ENCODE results near the gene PLEKHA1. TPM values are rescaled to one million over a fixed set of nuclear protein-coding genes. Genes with fewer than 3 reads are reported as not detected.

The PLEKHA1 gene
- total RNA-seq, 1 donor from 2014 or later = 38.2 TPM

DNA sequence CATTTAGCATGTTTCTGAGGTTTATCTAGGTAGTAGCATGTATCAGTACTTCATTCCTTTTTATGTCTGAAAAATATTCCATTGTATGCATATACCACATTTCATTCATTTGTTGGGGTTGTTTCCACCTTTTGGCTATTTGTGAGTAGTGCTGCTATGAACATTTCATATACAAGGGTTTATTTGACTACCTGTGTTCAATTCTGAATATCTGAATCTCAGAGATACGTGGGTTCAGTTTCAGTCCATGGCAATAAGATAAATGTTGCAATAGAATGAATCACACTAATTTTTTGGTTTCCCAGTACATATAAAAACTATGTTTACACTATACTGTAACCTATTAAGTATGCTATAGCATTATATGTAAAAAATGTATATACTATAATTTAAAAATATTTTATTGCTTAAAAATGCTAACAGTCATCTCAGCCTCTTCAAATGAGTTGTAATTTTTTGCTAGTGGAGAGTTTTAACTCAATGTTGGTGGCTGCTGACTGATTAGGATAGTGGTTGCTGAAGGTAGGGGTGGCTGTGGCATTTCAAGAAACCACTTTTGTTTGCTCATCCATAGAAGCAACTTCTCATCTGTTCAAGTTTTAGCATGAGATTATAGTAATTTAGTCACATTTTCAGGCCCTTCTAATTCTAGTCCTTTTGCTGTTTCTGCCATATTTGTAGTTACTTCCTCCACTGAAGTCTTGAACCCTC lies 13.9 kb downstream of the PLEKHA1 start:
- no peak for DNase-seq (ENCODE audit: low spot score)
- Mint-ChIP-seq H3K4me3 (ENCODE audit: unreplicated experiment) (no peak overlapping the region), H3K27me3 (ENCODE audit: unreplicated experiment) (no peaks in the 10 kb centered on the region), H3K4me1 (ENCODE audit: unreplicated experiment) (no peaks in the 10 kb centered on the region), H3K9me3 (ENCODE audit: unreplicated experiment) (no peaks in the 10 kb centered on the region), H3K27ac (ENCODE audit: unreplicated experiment) (no peak overlapping the region), H3K36me3 (ENCODE audit: low read depth, unreplicated experiment) (peaks cover 8% of the 10 kb centered on the region)
- TF ChIP-seq, protein P1, sequence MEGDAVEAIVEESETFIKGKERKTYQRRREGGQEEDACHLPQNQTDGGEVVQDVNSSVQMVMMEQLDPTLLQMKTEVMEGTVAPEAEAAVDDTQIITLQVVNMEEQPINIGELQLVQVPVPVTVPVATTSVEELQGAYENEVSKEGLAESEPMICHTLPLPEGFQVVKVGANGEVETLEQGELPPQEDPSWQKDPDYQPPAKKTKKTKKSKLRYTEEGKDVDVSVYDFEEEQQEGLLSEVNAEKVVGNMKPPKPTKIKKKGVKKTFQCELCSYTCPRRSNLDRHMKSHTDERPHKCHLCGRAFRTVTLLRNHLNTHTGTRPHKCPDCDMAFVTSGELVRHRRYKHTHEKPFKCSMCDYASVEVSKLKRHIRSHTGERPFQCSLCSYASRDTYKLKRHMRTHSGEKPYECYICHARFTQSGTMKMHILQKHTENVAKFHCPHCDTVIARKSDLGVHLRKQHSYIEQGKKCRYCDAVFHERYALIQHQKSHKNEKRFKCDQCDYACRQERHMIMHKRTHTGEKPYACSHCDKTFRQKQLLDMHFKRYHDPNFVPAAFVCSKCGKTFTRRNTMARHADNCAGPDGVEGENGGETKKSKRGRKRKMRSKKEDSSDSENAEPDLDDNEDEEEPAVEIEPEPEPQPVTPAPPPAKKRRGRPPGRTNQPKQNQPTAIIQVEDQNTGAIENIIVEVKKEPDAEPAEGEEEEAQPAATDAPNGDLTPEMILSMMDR (IDR thresholded peaks at IDR 0.05; ENCODE audit: unreplicated experiment) = no peak

DNA sequence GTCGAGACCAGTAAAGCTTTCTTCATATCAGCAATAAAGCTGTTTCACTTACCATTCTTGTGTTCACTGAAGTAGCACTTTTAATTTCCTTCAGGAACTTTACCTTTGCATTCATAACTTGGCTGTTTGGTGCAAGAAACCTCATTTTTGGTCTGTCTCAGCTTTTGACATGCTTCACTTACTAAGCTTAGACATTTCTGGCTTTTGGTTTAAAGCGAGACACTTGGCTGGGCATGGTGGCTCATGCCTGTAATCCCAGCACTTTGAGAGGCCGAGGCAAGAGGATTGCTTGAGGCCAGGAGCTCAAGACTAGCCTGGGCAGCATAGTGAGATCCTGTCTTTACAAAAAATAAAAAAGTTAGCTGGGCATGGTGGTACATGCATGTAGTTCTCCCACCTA lies 15.8 kb downstream of the PLEKHA1 start:
- no peaks in the 10 kb centered on the region for H3K27me3 Mint-ChIP-seq (ENCODE audit: unreplicated experiment)
- H3K36me3 Mint-ChIP-seq (ENCODE audit: low read depth, unreplicated experiment) = peaks cover 8% of the 10 kb centered on the region
- no peak overlapping the region for H3K27ac Mint-ChIP-seq (ENCODE audit: unreplicated experiment)
- no peak for DNase-seq (ENCODE audit: low spot score)
- no peaks in the 10 kb centered on the region for H3K9me3 Mint-ChIP-seq (ENCODE audit: unreplicated experiment)
- no peaks in the 10 kb centered on the region for H3K4me1 Mint-ChIP-seq (ENCODE audit: unreplicated experiment)
- no peak overlapping the region for H3K4me3 Mint-ChIP-seq (ENCODE audit: unreplicated experiment)
- TF ChIP-seq, protein P1 (IDR thresholded peaks at IDR 0.05; ENCODE audit: unreplicated experiment) = no peak

DNA sequence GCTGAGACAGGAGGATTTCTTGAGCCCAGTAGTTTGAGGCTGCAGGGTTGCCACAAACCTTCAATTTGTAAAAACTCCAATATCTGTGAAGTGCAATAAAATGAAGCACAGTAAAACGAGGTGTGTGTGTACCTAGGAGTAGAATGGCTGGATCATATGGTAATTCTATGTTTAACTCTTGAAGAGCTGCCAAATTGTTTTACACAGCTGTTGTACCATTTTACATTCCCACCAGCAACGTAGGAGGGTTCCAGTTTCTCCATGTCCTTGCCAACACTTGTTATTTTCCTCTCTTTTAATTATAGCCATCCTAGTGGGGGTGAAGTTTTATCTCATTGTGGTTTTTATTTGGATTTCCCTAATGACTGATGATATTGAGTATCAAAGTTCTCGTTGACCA lies 16.2 kb downstream of the PLEKHA1 start:
- no peak overlapping the region for H3K27ac Mint-ChIP-seq (ENCODE audit: unreplicated experiment)
- no peak for DNase-seq (ENCODE audit: low spot score)
- TF ChIP-seq, protein P1 (IDR thresholded peaks at IDR 0.05; ENCODE audit: unreplicated experiment) = no peak
- H3K4me3 Mint-ChIP-seq (ENCODE audit: unreplicated experiment) = no peak overlapping the region
- no peaks in the 10 kb centered on the region for H3K4me1 Mint-ChIP-seq (ENCODE audit: unreplicated experiment)
- H3K9me3 Mint-ChIP-seq (ENCODE audit: unreplicated experiment) = no peaks in the 10 kb centered on the region
- no peaks in the 10 kb centered on the region for H3K27me3 Mint-ChIP-seq (ENCODE audit: unreplicated experiment)
- H3K36me3 Mint-ChIP-seq (ENCODE audit: low read depth, unreplicated experiment) = peaks cover 8% of the 10 kb centered on the region

DNA sequence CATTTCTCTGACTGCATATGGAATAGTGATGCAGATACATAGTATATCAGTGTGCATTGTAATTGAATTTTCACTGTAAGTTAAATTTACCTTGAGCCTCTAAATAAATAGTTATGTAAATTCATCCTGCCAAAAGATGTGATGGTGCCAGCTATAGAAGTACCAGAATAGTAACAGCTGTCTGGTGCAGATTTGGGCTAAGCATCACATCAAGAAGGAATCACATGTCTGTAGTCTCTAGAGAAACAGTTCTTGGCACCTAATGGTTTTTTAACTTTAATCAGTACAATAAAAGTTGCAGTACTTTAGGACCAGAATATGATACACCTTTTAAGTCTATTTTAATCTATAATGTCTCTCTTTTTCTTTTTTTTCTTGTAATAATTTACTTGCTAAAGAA lies 17.4 kb downstream of the PLEKHA1 start:
- TF ChIP-seq, protein P1 (IDR thresholded peaks at IDR 0.05; ENCODE audit: unreplicated experiment) = no peak
- Mint-ChIP-seq H3K36me3 (ENCODE audit: low read depth, unreplicated experiment) (peaks cover 8% of the 10 kb centered on the region), H3K4me1 (ENCODE audit: unreplicated experiment) (no peaks in the 10 kb centered on the region), H3K27me3 (ENCODE audit: unreplicated experiment) (no peaks in the 10 kb centered on the region), H3K4me3 (ENCODE audit: unreplicated experiment) (no peak overlapping the region), H3K9me3 (ENCODE audit: unreplicated experiment) (no peaks in the 10 kb centered on the region), H3K27ac (ENCODE audit: unreplicated experiment) (no peak overlapping the region)
- no peak for DNase-seq (ENCODE audit: low spot score)

DNA sequence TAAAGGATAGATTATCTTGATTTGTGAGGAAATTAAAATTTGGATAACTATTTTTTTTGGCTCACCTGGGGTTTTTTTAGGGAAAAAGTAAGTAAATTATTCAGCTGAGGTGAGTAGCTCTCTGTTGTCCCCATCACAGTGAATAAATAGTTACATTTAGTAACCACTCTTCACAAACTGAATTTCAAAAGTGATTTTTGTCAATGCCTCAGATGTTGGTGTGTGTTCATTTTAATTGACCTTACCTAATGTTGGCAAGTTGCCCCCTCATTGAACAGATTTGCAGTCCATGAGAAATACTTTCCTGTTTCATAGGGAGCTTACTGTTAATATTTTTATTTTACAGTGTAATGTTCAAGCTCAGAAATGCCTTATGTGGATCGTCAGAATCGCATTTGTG lies 18.3 kb downstream of the PLEKHA1 start:
- Mint-ChIP-seq H3K4me3 (ENCODE audit: unreplicated experiment) (no peak overlapping the region), H3K36me3 (ENCODE audit: low read depth, unreplicated experiment) (peaks cover 8% of the 10 kb centered on the region), H3K9me3 (ENCODE audit: unreplicated experiment) (no peaks in the 10 kb centered on the region), H3K27ac (ENCODE audit: unreplicated experiment) (no peak overlapping the region), H3K27me3 (ENCODE audit: unreplicated experiment) (no peaks in the 10 kb centered on the region), H3K4me1 (ENCODE audit: unreplicated experiment) (no peaks in the 10 kb centered on the region)
- no peak for DNase-seq (ENCODE audit: low spot score)
- TF ChIP-seq, protein P1 (IDR thresholded peaks at IDR 0.05; ENCODE audit: unreplicated experiment) = no peak

Data from endothelial cell (in vitro differentiated cells).